ENCODE results near the gene FOSL1. TPM values are rescaled to one million over a fixed set of nuclear protein-coding genes. Genes with fewer than 3 reads are reported as not detected.
A peak's percentile ranks its signal among the peaks of the same experiment; 100 is the strongest.

FOSL1 gene
- total and polyA plus RNA-seq, 2 of the 13 experiments (the other 11 are each of a cell fraction or from before 2014, with no cell fraction given): 4.0 to 4.1 TPM

DNA sequence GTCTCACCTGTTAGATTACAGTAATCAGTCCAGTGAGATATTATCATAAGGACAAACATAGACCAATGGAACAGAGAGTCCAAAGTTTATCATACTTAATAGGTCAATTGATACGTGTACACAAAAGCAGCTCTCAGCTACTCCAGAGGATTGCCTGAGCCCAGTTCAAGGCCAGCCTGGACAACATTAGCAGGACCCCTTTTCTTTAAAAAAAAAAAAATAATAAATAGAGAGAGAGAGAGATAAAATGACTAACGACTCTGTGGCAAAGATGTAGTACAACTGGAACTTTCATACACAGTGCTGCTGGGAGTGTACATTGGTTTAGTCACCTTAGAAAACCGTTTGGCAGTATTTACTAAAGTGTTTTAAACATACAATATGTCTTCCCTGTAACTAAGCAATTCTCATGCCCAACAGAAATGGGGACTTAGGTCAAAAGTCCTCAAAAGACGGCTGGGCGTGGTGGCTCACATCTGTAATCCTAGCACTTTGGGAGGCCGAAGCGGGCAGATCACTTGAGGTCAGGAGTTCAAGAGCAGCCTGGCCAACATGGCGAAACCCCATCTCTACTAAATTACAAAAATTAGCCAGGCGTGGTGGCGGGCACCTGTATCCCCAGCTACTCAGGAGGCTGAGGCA lies 55.8 kb downstream of the FOSL1 start (continued):
- TF ChIP-seq ZGPAT (CRISPR knock-in tag; IDR thresholded peaks at IDR 0.05) (peak; percentile 34; the same call in 1 of the 2 replicates), ZNF3 (CRISPR knock-in tag; IDR thresholded peaks at IDR 0.05) (no peak), RXRA (CRISPR knock-in tag; IDR thresholded peaks at IDR 0.05) (peak; percentile 90), MED1 (CRISPR knock-in tag; IDR thresholded peaks at IDR 0.05) (peak; percentile 5; the same call in 1 of the 2 replicates), FUBP1 (CRISPR knock-in tag; IDR thresholded peaks at IDR 0.05; ENCODE audit: borderline replicate concordance) (no peak), HOXA5 (CRISPR knock-in tag; IDR thresholded peaks at IDR 0.05) (no peak), ZEB1 (IDR thresholded peaks at IDR 0.05; ENCODE audit: insufficient replicate concordance, low read depth) (peak; percentile 0), HOXA3 (CRISPR knock-in tag; IDR thresholded peaks at IDR 0.05) (0 out of 2 replicates have a peak, but pooled peaks have one; percentile 60), ZNF30 (CRISPR knock-in tag; IDR thresholded peaks at IDR 0.05) (no peak), ZZZ3 (CRISPR knock-in tag; IDR thresholded peaks at IDR 0.05; ENCODE audit: borderline replicate concordance) (no peak), MEIS1 (CRISPR knock-in tag; IDR thresholded peaks at IDR 0.05; ENCODE audit: borderline replicate concordance) (no peak), BCL6 (CRISPR knock-in tag; IDR thresholded peaks at IDR 0.05) (peak; percentile 44; the same call in 1 of the 2 replicates), ETV5 (CRISPR knock-in tag; IDR thresholded peaks at IDR 0.05; ENCODE audit: borderline replicate concordance) (no peak), ZNF644 (CRISPR knock-in tag; IDR thresholded peaks at IDR 0.05; ENCODE audit: low read depth) (peak; percentile 7; the same call in 1 of the 2 replicates), RARA (CRISPR knock-in tag; IDR thresholded peaks at IDR 0.05) (peak; percentile 90)
- TF ChIP-seq, protein P1, sequence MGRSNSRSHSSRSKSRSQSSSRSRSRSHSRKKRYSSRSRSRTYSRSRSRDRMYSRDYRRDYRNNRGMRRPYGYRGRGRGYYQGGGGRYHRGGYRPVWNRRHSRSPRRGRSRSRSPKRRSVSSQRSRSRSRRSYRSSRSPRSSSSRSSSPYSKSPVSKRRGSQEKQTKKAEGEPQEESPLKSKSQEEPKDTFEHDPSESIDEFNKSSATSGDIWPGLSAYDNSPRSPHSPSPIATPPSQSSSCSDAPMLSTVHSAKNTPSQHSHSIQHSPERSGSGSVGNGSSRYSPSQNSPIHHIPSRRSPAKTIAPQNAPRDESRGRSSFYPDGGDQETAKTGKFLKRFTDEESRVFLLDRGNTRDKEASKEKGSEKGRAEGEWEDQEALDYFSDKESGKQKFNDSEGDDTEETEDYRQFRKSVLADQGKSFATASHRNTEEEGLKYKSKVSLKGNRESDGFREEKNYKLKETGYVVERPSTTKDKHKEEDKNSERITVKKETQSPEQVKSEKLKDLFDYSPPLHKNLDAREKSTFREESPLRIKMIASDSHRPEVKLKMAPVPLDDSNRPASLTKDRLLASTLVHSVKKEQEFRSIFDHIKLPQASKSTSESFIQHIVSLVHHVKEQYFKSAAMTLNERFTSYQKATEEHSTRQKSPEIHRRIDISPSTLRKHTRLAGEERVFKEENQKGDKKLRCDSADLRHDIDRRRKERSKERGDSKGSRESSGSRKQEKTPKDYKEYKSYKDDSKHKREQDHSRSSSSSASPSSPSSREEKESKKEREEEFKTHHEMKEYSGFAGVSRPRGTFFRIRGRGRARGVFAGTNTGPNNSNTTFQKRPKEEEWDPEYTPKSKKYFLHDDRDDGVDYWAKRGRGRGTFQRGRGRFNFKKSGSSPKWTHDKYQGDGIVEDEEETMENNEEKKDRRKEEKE (IDR thresholded peaks at IDR 0.05): no peak
- TF ChIP-seq, protein P2, sequence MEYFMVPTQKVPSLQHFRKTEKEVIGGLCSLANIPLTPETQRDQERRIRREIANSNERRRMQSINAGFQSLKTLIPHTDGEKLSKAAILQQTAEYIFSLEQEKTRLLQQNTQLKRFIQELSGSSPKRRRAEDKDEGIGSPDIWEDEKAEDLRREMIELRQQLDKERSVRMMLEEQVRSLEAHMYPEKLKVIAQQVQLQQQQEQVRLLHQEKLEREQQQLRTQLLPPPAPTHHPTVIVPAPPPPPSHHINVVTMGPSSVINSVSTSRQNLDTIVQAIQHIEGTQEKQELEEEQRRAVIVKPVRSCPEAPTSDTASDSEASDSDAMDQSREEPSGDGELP (IDR thresholded peaks at IDR 0.05; ENCODE audit: borderline replicate concordance, low read depth): 0 out of 2 replicates have a peak, but pooled peaks have one; percentile 34
- TF ChIP-seq, protein P3, sequence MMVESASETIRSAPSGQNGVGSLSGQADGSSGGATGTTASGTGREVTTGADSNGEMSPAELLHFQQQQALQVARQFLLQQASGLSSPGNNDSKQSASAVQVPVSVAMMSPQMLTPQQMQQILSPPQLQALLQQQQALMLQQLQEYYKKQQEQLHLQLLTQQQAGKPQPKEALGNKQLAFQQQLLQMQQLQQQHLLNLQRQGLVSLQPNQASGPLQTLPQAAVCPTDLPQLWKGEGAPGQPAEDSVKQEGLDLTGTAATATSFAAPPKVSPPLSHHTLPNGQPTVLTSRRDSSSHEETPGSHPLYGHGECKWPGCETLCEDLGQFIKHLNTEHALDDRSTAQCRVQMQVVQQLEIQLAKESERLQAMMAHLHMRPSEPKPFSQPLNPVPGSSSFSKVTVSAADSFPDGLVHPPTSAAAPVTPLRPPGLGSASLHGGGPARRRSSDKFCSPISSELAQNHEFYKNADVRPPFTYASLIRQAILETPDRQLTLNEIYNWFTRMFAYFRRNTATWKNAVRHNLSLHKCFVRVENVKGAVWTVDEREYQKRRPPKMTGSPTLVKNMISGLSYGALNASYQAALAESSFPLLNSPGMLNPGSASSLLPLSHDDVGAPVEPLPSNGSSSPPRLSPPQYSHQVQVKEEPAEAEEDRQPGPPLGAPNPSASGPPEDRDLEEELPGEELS (CRISPR knock-in tag; IDR thresholded peaks at IDR 0.05): peak; percentile 24; the same call in 1 of the 2 replicates
- TF ChIP-seq, protein P4, sequence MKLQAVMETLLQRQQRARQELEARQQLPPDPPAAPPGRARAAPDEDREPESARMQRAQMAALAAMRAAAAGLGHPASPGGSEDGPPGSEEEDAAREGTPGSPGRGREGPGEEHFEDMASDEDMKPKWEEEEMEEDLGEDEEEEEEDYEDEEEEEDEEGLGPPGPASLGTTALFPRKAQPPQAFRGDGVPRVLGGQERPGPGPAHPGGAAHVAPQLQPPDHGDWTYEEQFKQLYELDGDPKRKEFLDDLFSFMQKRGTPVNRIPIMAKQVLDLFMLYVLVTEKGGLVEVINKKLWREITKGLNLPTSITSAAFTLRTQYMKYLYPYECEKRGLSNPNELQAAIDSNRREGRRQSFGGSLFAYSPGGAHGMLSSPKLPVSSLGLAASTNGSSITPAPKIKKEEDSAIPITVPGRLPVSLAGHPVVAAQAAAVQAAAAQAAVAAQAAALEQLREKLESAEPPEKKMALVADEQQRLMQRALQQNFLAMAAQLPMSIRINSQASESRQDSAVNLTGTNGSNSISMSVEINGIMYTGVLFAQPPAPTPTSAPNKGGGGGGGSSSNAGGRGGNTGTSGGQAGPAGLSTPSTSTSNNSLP (IDR thresholded peaks at IDR 0.05; ENCODE audit: low read depth, low read length): peak; percentile 82
